H1 (cell line): ENCODE data around the gene HPN. TPM values are rescaled to one million over a fixed set of nuclear protein-coding genes. Genes with fewer than 3 reads are reported as not detected.

Source experiments
- CTCF ChIA-PET: fragments of 300-600 bp; sonication (Branson Sonifier 250); formaldehyde crosslinking; loops from one replicate; lab custom pipeline; 2021; ENCODE audit not compliant: partially characterized antibody; lab: Charles Lee
- POLR2A ChIA-PET: fragments of 300-600 bp; sonication (Branson Sonifier 250); formaldehyde crosslinking; loops from one replicate; lab custom pipeline; 2021; ENCODE audit warnings: inconsistent platforms; ENCODE audit not compliant: partially characterized antibody; lab: Charles Lee
- DNase-seq, 2 experiments: peaks; one replicate each; pipeline versions ENCODE4 v3.0.0 to v3.0.0-alpha.2; 2010 to 2022; ENCODE audit warnings: low spot score in 2 of 2, low read depth in 1 of 2, mixed read lengths in 1 of 2
- FAIRE-seq: peaks from 2 replicates; lab custom pipeline; 2011; peaks lifted over from hg19 to GRCh38; lab: Jason Lieb, UNC
- H2AFZ ChIP-seq: 2 replicates; pipeline ENCODE4 v1.8.1; 2012; ENCODE audit warnings: low read length, inconsistent platforms
- H2AK5ac ChIP-seq: 2 replicates; pipeline ENCODE4 v1.6.1; 2013; ENCODE audit warnings: low read depth, low read length
- H2BK120ac ChIP-seq: replicated peaks from 2 replicates; pipeline ENCODE3; 2013; ENCODE audit warnings: low read depth, low read length, inconsistent platforms
- H2BK12ac ChIP-seq: 2 replicates; pipeline ENCODE4 v1.6.1; 2013; ENCODE audit warnings: low read depth, low read length
- H2BK15ac ChIP-seq: 2 replicates; pipeline ENCODE4 v1.6.1; 2013; ENCODE audit warnings: low read length
- H2BK20ac ChIP-seq: 2 replicates; pipeline ENCODE4 v1.6.1; 2013; ENCODE audit warnings: low read length
- H2BK5ac ChIP-seq: 2 replicates; pipeline ENCODE4 v1.6.1; 2013; ENCODE audit warnings: low read depth, low read length
- H3K14ac ChIP-seq: 2 replicates; pipeline ENCODE4 v1.6.1; 2013; ENCODE audit warnings: inconsistent platforms; ENCODE audit not compliant: insufficient read length
- H3K18ac ChIP-seq: 2 replicates; pipeline ENCODE4 v1.6.1; 2013; ENCODE audit warnings: low read length; ENCODE audit errors: extremely low read depth
- H3K23ac ChIP-seq: 2 replicates; pipeline ENCODE4 v1.6.1; 2013; ENCODE audit warnings: inconsistent platforms; ENCODE audit not compliant: insufficient read length
- H3K23me2 ChIP-seq: 2 replicates; pipeline ENCODE4 v1.6.1; 2013; ENCODE audit warnings: low read depth, low read length
- H3K27ac ChIP-seq: 2 replicates; pipeline ENCODE4 v1.6.1; 2011; ENCODE audit warnings: low read depth, low read length, inconsistent platforms
- H3K27me3 ChIP-seq, 4 experiments: replicated peaks in 1 of 4; 1 replicate in 1 of 4; 2 replicates in 3 of 4; pipeline versions ENCODE4 v1.6.1 to v1.8.1; 2011 to 2013; ENCODE audit warnings: low read length in 3 of 4, mild to moderate bottlenecking in 3 of 4, inconsistent platforms in 2 of 4, mixed read lengths in 2 of 4, moderate library complexity in 1 of 4; ENCODE audit not compliant: control insufficient read depth in 3 of 4, insufficient read depth in 3 of 4; ENCODE audit errors: extremely low read depth in 1 of 4
- H3K36me3 ChIP-seq, 4 experiments: 2 replicates each; pipeline versions ENCODE4 v1.6.1 to v1.8.1; 2011 to 2013; ENCODE audit warnings: mild to moderate bottlenecking in 4 of 4, low read length in 3 of 4, moderate library complexity in 2 of 4, control low read depth in 1 of 4, inconsistent platforms in 1 of 4; ENCODE audit not compliant: insufficient read depth in 4 of 4, control insufficient read depth in 2 of 4
- H3K4ac ChIP-seq: replicated peaks from 2 replicates; pipeline ENCODE3; 2013; ENCODE audit warnings: low read length, low read depth, mixed read lengths, inconsistent platforms; ENCODE audit not compliant: insufficient read length
- H3K4me1 ChIP-seq, 4 experiments: replicated peaks in 1 of 4; 1 replicate in 1 of 4; 2 replicates in 3 of 4; pipeline versions ENCODE4 v1.6.1 to v1.8.1; 2011 to 2013; ENCODE audit warnings: low read length in 3 of 4, inconsistent platforms in 2 of 4, mixed read lengths in 1 of 4; ENCODE audit not compliant: insufficient read depth in 4 of 4, control insufficient read depth in 3 of 4
- H3K4me2 ChIP-seq, 2 experiments: 2 replicates each; pipeline versions ENCODE4 v1.6.1 to v1.8.1; 2011 to 2013; ENCODE audit warnings: low read depth in 2 of 2, low read length in 2 of 2, control low read depth in 1 of 2, inconsistent platforms in 1 of 2, mild to moderate bottlenecking in 1 of 2; ENCODE audit not compliant: insufficient read depth in 1 of 2
- H3K4me3 ChIP-seq, 4 experiments: fragments of 200-600, 300-600 bp in 1 of 4; sonication (generic), shearing (Covaris generic), sonication (Bioruptor Twin) in 1 of 4; 2 replicates each; pipeline versions ENCODE4 v1.5.1 to v1.8.1; 2011 to 2016; ENCODE audit warnings: low read length in 4 of 4, low read depth in 3 of 4, control low read depth in 2 of 4, inconsistent platforms in 2 of 4, mild to moderate bottlenecking in 2 of 4, mixed read lengths in 1 of 4, moderate library complexity in 1 of 4; ENCODE audit not compliant: insufficient read depth in 2 of 4; ENCODE audit errors: extremely low read depth in 1 of 4
- H3K56ac ChIP-seq: replicated peaks from 2 replicates; pipeline ENCODE3; 2013; ENCODE audit warnings: low read depth, mild to moderate bottlenecking, mixed read lengths, low read length, inconsistent platforms; ENCODE audit not compliant: insufficient read length
- H3K79me1 ChIP-seq: 2 replicates; pipeline ENCODE4 v1.6.1; 2013; ENCODE audit warnings: low read depth, low read length, control low read depth
- H3K79me2 ChIP-seq, 2 experiments: 2 replicates each; pipeline versions ENCODE4 v1.6.1 to v1.8.1; 2012 to 2013; ENCODE audit warnings: low read length in 2 of 2, mild to moderate bottlenecking in 2 of 2, inconsistent platforms in 1 of 2; ENCODE audit not compliant: insufficient read depth in 2 of 2, control insufficient read depth in 1 of 2
- H3K9ac ChIP-seq, 4 experiments: replicated peaks in 1 of 4; 1 replicate in 1 of 4; 2 replicates in 3 of 4; pipeline versions ENCODE4 v1.6.1 to v1.8.1; 2011 to 2013; ENCODE audit warnings: low read depth in 3 of 4, low read length in 3 of 4, control low read depth in 2 of 4, mild to moderate bottlenecking in 2 of 4, moderate library complexity in 2 of 4, inconsistent platforms in 1 of 4; ENCODE audit errors: extremely low read depth in 1 of 4
- H3K9me3 ChIP-seq, 2 experiments: 2 replicates each; pipeline versions ENCODE4 v1.6.1 to v1.8.1; 2012 to 2013; ENCODE audit warnings: mild to moderate bottlenecking in 2 of 2, moderate library complexity in 2 of 2, control low read depth in 1 of 2, inconsistent platforms in 1 of 2, low read depth in 1 of 2, low read length in 1 of 2, mixed read lengths in 1 of 2; ENCODE audit not compliant: insufficient read depth in 2 of 2
- H4K20me1 ChIP-seq, 2 experiments: replicated peaks in 1 of 2; 2 replicates each; pipeline versions ENCODE3 to v1.8.1; 2011 to 2013; ENCODE audit warnings: inconsistent platforms in 2 of 2, low read length in 2 of 2, mild to moderate bottlenecking in 1 of 2; ENCODE audit not compliant: insufficient read depth in 2 of 2, control insufficient read depth in 1 of 2
- H4K5ac ChIP-seq: 2 replicates; pipeline ENCODE4 v1.6.1; 2013; ENCODE audit warnings: low read length, low read depth, mixed read lengths, inconsistent platforms; ENCODE audit not compliant: insufficient read length
- H4K8ac ChIP-seq: 2 replicates; pipeline ENCODE4 v1.8.0; 2013; ENCODE audit warnings: mild to moderate bottlenecking, moderate library complexity, low read length, inconsistent platforms; ENCODE audit not compliant: insufficient read depth; ENCODE audit errors: extremely low read depth
- H4K91ac ChIP-seq: replicated peaks from 2 replicates; pipeline ENCODE3; 2013; ENCODE audit warnings: low read length, mixed read lengths, inconsistent platforms; ENCODE audit not compliant: insufficient read length
- BACH1 ChIP-seq: IDR thresholded peaks from 2 replicates; pipeline ENCODE4 v1.6.1; 2012; ENCODE audit warnings: low read length, improper control_type of control experiment
- BRCA1 ChIP-seq: IDR thresholded peaks from 2 replicates; pipeline ENCODE4 v1.6.1; 2012; ENCODE audit warnings: low read depth, low read length, improper control_type of control experiment
- JUN ChIP-seq: IDR thresholded peaks from 2 replicates; pipeline ENCODE4 v1.6.1; 2011; ENCODE audit warnings: low read depth, mild to moderate bottlenecking, improper control_type of control experiment, low read length
- WGBS, 2 experiments: shearing (Covaris generic) in 1 of 2; methylation state at CpG; one replicate each; pipeline versions ENCODE4 v1.1.6 to v1.1.7; 2013 to 2015; ENCODE audit warnings: low lambda C conversion rate in 2 of 2, mixed read lengths in 2 of 2, inconsistent platforms in 1 of 2, low coverage in 1 of 2, missing lambda C conversion rate in 1 of 2; ENCODE audit not compliant: insufficient replicate concordance in 2 of 2, insufficient coverage in 1 of 2, insufficient read length in 1 of 2; ENCODE audit errors: extremely low coverage in 1 of 2, missing lambda C conversion rate in 1 of 2; 5-methylcytosine and 5-hydroxymethylcytosine counted together
- polyA plus RNA-seq, 7 experiments: library from polyadenylated mRNA; depleted of rRNA in 3 of 7; stranded (reverse) in 5 of 7; unstranded in 2 of 7; fragments of >200 nt in 5 of 7; fragments of 200-250 nt in 2 of 7; gene quantifications; 1 replicate in 5 of 7; 2 replicates in 1 of 7; 4 replicates in 1 of 7; pipeline versions ENCODE4 v1.2.1 to v1.2.3, GENCODE V29; 2011 to 2013; ENCODE audit warnings: missing spikeins in 2 of 7, mixed read lengths in 2 of 7
- total RNA-seq: library from RNA; stranded (reverse); fragmentation: NEBNext Ultra II Directional; extraction: Animal tissue kit (Norgen Biotek cat#: 25700); gene quantifications from 2 replicates; pipeline ENCODE4 v1.2.1, GENCODE V29; 2021

HPN gene
- total and polyA plus RNA-seq, 2 of the 8 experiments (the other 6 are each of a cell fraction or from before 2014, with no cell fraction given): 14.7 to 33.7 TPM

- peak overlapping the region in 2 of 4 experiments; percentile 26 to 52; a peak in 4 of 7 replicates for H3K9ac ChIP-seq
- peak overlapping the region; percentile 75 for H3K18ac ChIP-seq
- no peak overlapping the region for H2AFZ ChIP-seq
- H2BK20ac ChIP-seq: no peak overlapping the region
- CTCF ChIA-PET: interaction anchor here (0.7 to 6.4 kb wide), 9 partner anchors 9 to 184 kb away, joined by 3 to 105 read pairs (median 9); partner anchors contain the start of genes FXYD3 and LGI4
- peak overlapping the region; percentile 93; the same call in 1 of the 2 replicates for H2BK5ac ChIP-seq
- no peak overlapping the region for H3K14ac ChIP-seq
- 0 out of 2 replicates have a peak overlapping the region, but pooled peaks have one; percentile 90 for H4K8ac ChIP-seq
- H3K79me2 ChIP-seq: peaks cover 0 to 12% of the 10 kb centered on the region in 2 experiments; a peak in 1 of 4 replicates
- peak overlapping the region; percentile 28 for H4K91ac ChIP-seq
- H3K4me3 ChIP-seq: peak overlapping the region; percentile 32 to 66 (median 44)
- H4K5ac ChIP-seq: peak overlapping the region; percentile 18
- no peak overlapping the region for H3K23ac ChIP-seq
- DNase-seq: no peak
- peaks cover 5 to 39% (median 25%) of the 10 kb centered on the region in 4 experiments for H3K4me1 ChIP-seq
- peak overlapping the region; percentile 79 to 83 for H3K4me2 ChIP-seq
- H3K4ac ChIP-seq: peak overlapping the region; percentile 92
- H2BK120ac ChIP-seq: no peak overlapping the region
- no peak overlapping the region for H3K56ac ChIP-seq
- 79% methylated on average over 11 of the region's 14 CpGs; no CpG with 5 or more reads in 1 of the 2 experiments for WGBS, 2 experiments
- peaks cover 2 to 5% of the 10 kb centered on the region in 2 experiments for H4K20me1 ChIP-seq
- no peaks in the 10 kb centered on the region for H3K79me1 ChIP-seq
- H3K27me3 ChIP-seq: no peaks in the 10 kb centered on the region
- H3K36me3 ChIP-seq: no peaks in the 10 kb centered on the region; a peak in 1 of 8 replicates
- H2BK15ac ChIP-seq: peak overlapping the region; percentile 99
- peaks cover 7% of the 10 kb centered on the region; the same call in 1 of the 2 replicates for H3K23me2 ChIP-seq
- peak overlapping the region; percentile 80; the same call in 1 of the 2 replicates for H3K27ac ChIP-seq
- TF ChIP-seq JUN (no peak), BACH1 (no peak), BRCA1 (no peak)
- POLR2A ChIA-PET: interaction anchor here (0.8 to 2.5 kb wide), 7 partner anchors 8 to 43 kb away, joined by 3 to 18 read pairs (median 5); partner anchors contain the start of gene SCN1B
- peak overlapping the region; percentile 68; the same call in 1 of the 2 replicates for H2BK12ac ChIP-seq
- H2AK5ac ChIP-seq: peak overlapping the region; percentile 9; the same call in 1 of the 2 replicates
- FAIRE-seq: no peak
- no peaks in the 10 kb centered on the region for H3K9me3 ChIP-seq
These were observed 672 bp downstream of the HPN start for GRCh38 chr19:35042056-35042730.
